HG03175 (cell line): ENCODE results near the gene MALRD1.

Experiments used
- ATAC-seq: cut with Tn5 transposase; IDR thresholded peaks from one replicate; pipeline ENCODE4 v1.9.1; 2021; ENCODE audit warnings: mild to moderate bottlenecking, moderate library complexity; ENCODE audit not compliant: unreplicated experiment

Gene MALRD1

DNA sequence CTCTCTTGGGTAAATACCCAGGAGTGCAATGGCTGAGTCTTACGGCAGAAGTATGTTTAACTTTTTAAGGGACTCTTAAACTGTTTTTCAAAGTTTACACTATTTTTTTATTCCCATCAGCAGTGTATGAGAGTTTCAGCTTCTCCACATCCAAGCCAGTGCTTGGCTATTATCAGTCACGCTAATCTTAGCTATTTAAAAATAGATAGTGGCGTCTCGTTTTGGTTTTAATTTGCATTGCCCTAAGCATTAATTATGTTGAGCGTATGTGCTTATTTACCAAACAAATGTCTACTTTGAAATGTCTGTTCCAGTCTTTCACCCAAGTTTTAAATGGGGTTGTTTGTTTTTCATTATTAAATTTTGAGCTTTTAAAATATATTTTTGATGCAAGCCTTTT, 164.0 kb downstream of the MALRD1 start:
- ATAC-seq = no peak

DNA sequence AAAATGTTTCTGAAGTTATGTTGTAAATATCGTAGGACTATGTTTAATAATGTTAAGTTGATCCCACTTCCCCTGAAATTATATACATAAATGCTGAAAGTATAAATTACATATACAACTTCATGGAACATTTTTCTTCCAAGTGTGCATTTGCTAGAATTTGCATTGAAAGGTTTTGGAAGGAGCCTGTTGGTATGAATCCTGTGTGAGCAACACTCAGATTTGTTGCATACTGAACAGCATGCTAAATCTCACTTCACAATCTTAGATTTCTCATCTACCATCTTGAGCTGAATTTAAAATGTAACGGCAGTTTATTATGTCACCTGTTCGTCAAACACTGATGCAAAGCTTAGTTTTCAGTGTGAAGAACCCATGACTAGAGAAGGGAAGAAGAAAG, 172.6 kb downstream of the MALRD1 start:
- ATAC-seq = no peak

DNA sequence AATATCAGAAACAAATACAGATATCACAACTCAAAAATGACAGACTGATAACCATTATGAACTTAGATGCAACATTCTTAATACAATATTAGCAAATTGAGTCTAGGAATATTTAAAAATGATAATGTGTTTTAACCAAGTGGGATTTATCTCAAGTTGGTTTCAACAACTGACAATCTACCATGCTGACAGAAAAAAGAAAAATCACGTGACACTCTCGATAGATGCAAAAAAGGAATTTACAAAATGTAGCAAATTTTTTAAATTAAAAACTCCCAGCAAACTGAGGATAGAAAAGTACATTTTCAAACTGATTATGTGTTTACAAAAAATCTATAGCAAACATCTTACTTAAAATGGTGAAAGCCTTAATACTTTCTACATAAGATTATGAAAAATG, 177.4 kb downstream of the MALRD1 start:
- no peak for ATAC-seq

DNA sequence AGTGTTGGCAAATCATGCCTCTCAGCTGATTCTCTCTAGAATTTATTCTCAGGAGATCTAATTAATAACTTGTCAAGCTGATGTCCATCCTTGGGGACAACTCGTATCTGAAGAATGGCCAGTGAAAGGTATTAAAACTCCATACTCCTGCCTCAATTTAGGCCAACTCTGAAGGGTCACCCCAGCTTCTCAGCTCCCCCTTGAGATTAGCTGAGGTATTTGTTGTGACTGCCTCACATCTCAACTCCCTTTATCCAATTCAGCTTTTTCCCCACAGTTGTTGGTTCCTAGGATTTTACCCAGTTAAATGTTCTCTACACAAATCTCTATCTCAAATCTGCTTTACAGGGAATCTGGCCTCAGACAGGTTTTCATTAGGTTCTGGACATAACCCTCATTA, 182.4 kb downstream of the MALRD1 start:
- no peak for ATAC-seq

DNA sequence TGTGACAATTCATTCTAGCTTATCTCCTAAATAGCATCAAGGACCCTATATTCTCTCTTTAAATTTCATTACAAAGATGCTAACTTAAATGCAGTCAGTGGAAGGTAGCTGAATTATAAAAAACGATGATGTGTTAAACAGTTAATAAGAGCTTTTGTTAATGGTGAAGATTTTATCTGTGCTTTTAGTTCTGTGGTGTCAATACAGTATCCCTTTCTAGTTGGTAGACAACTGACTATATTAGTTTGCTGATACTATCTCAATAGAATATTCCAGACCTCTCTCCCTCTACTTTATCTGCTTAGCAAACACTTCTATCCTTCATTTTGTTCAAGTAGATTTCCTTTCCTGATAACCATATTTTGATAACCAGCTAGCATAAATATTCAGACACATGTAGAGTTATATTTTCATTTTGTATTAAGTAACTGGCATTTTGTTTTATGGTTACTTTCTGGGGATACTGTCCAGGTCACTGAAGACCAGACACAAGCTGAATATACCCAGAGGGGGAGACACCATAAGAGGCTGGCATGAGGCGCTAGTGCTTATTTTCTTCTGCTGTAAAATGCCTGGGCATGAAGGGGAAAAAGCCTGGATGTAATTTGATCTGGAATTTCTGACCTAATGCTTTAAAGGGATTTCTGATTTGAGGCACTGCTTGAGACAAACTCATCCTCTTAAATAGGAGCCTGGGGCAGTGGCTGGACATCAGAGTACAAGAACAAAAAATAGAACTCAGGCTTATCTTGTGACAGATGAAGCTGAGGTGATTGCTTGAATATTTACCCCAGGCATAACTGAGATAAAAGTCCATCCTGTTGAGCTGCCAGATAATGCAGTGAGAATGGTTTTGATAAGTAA, 197.5 kb downstream of the MALRD1 start:
- no peak for ATAC-seq

DNA sequence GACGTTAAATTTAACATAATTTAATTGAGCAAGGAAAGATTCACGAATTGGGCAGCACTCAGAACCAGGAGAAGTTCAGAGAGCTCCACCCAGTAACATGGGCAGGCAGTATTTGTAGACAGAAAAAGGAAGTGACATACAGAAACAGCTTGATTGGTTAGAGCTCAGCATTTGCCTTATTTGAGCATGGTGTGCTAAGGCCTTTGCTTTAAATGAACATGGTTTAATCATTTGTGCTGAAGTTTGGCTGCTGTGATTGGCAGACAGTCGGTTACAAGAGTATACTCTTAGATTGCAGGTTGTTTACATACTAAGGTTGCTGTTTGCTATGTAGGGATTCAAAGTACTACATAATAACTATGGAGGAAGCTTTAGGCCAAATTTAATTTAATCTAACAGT, 199.2 kb downstream of the MALRD1 start:
- ATAC-seq = no peak

DNA sequence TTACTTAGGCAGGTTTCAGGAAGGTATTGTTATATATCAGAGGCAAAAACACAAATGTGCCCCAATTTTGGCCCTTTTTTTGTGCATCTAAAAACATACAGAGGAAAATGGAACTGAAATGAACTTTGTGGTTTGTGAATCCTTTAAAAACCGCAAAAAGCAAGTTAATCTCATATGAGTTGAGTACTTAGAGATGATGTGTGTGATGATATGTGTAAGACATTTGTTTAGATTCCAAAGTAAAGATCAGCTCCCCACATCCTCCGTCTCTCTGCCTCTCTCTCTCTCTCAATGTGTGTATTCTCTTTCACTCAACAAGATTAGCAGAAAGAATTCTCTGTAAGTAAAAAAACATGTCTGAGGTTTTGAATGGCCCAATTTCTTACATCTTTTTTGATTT, 201.9 kb downstream of the MALRD1 start:
- no peak for ATAC-seq

DNA sequence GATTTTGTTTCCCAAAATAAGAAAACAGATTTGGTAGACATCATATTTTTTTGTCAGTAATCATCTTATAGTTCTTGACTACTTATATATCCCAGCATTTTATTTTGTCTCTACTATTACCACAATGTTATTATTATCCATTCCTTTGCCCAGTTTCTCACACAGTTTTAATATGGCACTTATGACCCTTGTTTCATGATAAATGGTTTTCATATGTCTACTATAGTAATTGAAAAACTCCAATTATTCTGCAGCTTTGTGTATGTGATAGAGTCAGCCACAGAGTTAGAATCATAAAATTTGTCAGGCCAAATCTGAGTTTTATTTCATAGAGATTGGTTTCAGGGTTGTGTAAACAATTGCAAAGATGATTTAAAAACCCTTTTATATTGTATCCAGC, 203.9 kb downstream of the MALRD1 start:
- no peak for ATAC-seq

DNA sequence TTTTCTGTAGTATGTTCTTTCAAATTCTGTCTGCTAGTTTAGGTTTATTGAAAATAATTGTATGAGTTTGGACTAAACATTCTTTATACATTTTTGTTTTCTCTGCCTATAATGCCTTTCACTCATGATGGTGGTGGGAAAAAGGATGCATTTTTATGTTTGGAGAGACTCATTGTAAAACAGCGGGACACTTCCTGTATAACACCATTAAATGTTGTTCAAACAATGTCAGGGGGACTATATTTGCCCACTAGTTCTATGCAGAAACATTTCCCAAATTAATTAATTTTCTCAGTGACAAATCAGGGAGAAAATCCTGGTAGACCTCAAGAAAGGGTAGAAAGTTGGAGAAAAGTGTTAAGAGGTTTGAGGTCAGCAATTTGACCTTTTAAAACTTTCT, 207.7 kb downstream of the MALRD1 start:
- no peak for ATAC-seq

DNA sequence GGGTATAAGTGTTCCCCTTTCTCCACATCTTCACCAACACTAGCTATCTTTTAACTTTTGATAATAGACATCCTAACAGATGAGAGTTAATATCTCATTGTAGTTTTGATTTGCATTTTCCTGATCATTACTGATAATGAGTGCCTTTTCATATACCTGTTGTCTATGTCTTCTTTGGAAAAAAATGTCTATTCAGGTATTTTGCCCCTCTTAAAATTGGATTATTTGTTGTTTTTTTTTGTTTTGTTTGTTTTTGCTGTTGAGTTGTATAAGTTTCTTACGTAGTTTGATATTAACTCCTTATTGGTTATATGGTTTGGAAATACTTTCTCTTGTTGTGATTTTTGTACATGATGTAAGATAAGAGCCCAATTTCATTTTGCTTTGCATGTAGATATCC, 214.7 kb downstream of the MALRD1 start:
- ATAC-seq = no peak

DNA sequence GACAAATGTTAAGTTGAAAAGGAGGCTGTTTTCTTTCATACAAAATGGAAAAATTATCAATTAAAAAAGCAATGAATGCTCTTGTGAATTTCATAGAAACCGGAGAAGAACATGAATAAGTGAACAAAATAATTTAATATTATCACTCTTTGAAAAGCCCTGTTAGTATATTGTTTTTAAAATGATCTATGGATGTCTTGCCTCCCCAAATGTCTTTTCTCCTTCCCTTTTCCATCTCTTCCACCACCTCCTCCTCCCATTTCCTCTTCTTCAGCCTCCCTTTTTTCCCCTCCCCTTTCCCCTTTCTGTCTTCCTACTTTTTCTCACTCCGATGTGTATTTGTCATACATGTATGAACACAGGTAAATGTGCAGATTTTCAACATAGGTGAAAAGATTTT, 234.7 kb downstream of the MALRD1 start:
- ATAC-seq = no peak

DNA sequence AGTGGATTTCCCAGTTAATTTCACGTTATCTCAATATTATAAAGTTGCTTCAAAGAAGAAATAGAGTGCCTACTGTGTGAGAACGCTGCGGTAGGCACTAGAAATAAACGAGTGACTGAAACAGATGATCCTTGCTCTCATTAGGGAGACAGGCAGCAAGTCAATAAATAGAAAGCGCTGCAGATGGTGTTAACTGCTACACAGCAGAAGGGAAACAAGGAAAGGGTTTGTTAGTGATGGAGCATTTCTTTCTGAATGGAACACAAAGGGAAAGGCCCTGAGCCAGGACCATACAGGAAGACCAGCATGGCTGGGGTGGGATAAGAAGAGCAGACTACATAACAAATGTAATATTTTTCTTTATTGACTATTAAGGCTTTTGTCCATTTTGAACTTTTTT, 235.2 kb downstream of the MALRD1 start:
- no peak for ATAC-seq

DNA sequence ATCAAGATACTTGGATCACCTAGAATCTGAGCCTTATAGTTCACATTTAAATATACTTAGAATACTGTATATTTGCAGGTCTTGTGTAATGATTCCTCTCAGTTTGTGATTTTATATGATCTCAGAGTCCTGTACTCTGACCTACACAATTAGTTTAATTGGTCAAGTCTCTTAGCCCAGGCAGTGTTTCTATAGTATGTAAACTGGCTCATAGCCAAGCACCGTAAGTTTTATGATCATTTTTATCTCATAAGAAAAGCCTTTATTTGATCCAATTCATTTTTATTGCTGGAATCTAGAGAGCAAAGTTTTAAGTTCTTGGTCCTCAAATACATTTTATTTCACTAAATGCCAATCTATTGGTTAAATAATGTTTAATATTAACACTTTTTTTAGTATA, 242.2 kb downstream of the MALRD1 start:
- ATAC-seq = no peak

DNA sequence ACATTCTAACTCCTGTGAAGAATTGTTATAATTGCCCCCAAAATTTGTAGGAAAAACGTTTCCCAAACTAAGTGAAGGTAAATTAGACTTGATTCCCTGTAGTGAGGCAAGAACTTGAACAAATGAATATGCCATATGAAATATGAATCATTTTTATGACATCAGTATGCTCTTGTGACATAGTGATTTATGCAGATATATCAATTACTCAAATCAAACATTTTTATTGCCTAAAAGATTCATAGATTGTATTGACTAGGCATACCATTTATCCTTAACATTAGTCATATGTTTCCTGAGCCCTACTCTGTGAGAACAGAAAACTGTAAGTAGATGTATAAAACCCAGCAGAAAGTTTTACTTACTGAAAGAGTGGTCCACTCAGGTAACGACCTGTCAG, 245.6 kb downstream of the MALRD1 start:
- no peak for ATAC-seq

DNA sequence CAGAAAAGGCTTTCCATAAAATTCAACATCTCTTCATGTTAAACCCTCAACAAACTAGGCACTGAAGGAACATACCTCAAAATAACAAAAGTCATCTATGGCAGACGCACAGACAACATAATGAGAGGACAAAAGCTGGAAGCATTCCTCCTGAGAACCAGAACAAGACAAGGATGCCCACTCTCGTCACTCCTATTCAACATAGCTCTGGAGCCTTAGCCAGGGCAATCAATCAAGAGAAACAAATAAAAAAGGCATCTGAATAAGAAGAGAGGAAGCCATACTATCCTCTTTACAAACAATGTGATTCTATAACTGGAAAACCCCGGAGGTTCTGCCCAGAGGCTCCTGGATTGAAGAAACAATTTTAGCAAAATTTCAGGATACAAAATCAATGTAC, 251.0 kb downstream of the MALRD1 start:
- no peak for ATAC-seq

DNA sequence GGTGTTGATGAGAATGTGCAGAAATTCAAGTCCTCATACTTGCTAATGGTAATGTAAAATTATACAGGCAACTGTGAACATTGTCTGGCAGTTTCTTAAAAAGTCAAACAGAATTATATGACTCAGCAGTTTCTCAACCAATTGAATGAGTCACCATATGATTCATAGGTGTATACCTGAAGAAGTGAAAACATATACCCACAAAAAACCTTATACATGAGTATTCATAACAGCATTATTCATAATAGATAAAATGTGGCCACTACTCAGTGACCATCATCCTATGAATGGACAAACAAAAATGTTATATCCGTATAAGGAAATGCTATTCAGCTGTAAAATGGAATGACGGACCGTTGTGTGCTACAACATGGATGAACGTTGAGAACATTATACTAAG, 253.5 kb downstream of the MALRD1 start:
- ATAC-seq = no peak

DNA sequence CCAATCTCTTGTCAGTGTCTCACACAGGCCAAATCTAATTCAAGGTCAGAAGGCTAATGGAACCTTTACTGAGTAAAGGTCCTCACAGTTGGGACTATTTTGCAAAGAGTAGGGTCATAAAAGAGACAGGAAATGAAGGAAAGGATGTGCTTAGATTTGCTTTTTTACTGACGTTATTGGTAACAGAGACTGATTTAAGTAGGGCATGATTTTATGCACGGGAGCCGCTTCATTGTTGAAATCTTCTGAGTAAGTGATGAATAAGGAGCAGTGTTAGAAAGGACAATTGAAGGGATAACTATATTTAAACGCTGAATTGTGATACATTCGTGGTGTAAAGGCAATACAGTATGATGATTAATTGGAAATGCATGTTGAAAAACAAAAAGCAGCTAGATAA, 261.5 kb downstream of the MALRD1 start:
- no peak for ATAC-seq

DNA sequence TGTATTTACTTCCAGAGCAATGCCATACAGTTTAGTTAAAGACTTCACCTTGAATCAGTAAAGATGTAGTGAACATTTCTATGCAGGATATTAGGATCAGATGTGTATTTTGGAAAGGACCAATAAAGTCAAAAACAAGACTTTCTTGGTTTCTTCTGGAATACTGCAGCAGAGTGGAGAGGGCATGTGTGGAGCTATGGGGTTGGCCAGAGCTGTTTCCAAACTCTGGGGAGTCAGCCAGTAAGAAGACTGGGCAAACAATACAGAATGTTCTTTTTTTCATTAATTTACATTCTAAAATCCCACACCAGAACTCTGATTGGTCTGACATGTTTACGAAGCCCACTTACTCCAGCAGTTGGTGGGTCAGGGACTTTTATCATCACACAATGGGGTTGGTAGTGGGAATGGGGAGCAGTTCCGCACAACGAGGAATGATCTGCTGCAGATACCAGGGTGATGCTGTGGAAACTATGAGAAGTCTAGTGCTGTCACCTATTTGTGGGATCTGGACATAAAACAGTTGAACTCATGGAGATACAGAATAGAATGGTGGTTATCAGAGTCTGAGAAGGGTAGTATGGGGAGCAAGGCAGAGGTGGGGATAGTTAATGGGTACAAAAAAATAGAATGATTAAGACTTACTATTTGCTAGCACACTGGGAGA, 267.7 kb downstream of the MALRD1 start:
- ATAC-seq = no peak

DNA sequence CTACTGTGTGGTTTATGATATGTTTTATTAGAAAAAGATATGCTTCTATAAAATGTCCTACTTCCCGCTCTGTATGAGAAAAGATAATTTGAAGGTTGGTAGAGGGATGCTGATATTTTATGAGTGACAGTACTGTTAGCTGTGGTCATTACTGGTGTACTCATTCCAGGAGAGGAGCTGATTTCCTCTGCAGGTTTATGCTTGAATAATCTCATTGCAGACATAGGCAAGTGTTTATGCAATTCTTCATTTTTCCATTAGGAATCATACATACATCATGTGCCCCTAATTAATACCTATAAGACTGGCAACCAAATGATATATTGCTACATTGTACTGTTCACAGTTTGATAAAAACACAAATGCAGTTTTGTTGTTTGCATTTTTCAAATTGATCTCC, 269.4 kb downstream of the MALRD1 start:
- no peak for ATAC-seq

DNA sequence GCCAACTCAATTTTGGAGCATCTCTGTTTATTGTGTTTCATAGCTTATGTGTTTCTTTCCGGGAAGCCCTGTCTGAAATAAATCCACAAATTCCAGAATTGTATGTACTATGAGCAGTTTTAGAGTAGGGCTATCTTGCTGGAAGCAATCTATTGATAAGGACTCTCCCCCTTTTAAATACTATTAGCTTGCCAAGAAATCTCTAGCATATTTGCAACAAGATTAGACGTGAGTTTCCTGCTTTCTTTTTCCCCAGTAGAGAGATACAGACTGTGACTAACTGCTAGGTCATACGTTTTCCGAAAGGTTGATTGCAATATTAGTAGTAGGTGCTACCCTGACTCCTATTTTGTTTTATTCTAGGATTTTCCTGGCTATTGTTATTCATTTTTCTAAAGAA, 277.0 kb downstream of the MALRD1 start:
- no peak for ATAC-seq

DNA sequence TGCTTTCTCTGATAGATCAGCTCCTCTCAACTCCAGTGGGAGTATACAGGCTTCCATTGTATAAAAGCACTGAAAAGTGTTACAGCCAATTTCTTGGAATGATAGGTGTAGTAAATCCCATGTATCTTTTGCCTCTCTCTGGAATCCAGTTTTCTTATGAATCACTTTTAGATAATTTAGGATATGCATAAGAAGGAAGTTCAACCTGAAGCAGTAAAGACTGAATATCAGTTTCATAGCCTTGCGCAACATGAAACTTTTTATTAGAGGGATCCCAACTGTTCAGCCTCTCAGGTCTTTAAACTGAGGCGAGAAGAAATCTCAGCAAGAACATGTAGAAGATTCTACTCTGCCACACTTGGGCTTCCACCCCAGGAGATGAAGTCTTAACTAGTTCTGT, 280.0 kb downstream of the MALRD1 start:
- ATAC-seq = no peak

DNA sequence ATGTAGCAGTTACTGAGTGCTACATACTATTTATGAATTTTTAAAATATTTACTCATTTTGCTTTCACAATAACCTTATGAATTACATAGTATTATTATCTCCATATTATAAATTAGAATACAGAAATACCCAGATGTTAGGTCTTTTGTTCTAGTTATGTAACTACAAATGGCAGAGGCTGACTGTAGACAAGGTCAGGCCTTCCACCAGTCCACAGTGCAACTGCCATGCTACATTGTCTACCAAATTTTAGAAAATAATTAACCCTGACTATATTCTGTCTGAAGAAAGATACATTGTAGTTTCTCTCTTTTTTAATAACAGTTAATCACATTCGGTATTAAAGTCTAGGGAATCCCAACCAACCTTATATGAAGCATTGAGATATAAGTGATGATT, 280.9 kb downstream of the MALRD1 start:
- ATAC-seq = no peak

DNA sequence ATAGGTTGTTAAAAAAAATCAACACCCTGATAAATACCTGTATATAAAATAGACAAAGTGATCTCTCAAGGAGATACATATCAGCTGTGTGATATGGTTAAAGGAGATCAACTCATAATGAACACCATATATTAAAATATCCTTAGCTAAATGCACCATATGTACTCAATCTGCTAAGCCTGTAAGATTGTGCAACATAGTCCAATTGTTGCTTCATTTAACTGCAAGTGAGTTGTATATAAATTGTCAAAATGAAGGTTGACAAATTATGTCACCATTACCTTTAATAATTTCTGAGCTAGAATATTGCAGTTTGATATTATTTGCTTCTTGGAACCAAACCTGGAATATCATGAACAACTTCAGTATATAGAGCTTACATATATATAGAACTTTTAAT, 283.7 kb downstream of the MALRD1 start:
- no peak for ATAC-seq
